ENCODE data around the gene MAML3.

DNA sequence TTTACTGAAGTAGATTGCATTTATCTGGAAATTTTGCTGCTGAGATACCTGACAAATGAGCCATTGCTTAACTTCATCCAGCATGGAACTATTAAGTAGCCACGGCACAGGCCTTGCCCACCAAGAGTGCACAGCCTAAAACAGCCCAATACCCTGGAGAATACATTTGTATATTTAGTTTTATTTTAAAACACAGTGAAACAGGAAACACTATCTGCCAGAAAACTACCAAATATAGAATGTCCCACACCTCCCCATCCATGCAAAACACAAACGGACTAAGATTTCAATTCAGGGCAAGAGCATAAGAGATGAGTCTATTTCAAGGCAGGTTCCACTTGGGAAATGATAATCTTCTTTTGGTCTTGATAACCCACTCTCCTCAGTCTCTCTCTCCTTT lies 57.1 kb downstream of the MAML3 start:
- no peak for TF ChIP-seq POLR2A (IDR thresholded peaks at IDR 0.05; ENCODE audit: extremely low read depth, insufficient read length)
- no peak for TF ChIP-seq MYC (IDR thresholded peaks at IDR 0.05; ENCODE audit: low read depth, low read length)

Data from NB4 (cell line).